ENCODE data around the gene MCM10. TPM values are rescaled to one million over a fixed set of nuclear protein-coding genes. Genes with fewer than 3 reads are reported as not detected.

MCM10 gene
- total and polyA plus RNA-seq, 2 of the 4 experiments (the other 2 are of a cell fraction) = 5.4 to 11.8 TPM

DNA sequence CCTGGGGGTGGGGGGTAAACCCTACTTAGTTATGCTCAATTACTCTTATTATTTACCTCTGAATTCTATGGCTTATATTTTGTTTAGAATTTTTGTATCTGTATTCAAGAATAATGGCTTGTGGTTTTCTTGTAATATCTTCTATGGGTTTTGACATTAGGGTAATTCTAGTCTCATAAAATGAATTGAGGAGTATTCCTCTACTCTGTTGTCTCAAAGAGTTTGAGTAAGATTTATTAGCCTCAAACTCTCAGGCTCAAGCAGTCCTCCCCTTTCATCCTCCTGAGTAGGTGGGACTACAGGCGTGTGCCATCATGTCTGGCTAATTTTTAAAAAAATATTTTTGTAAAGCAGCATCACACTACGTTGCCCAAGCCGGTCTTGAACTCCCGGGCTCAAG is 92.4 kb downstream of the MCM10 start:
- H2AK5ac ChIP-seq (ENCODE audit: low read depth, low read length) = no peak overlapping the region
- H3K9me1 ChIP-seq (ENCODE audit: insufficient read depth, low read length) = no peaks in the 10 kb centered on the region
- dilution Hi-C loops (cut with HindIII; ENCODE audit: low sequenced_read_pairs, unreplicated experiment) = no loop called here
- no peaks in the 10 kb centered on the region for H3K4me1 ChIP-seq (ENCODE audit: control insufficient read depth, insufficient read depth, low read length)
- no TSS peak for BruUV-seq (replicated peaks)
- H3K9me3 ChIP-seq (ENCODE audit: control insufficient read depth, insufficient read depth, low read length) = no peaks in the 10 kb centered on the region
- no peak overlapping the region for H3K56ac ChIP-seq (ENCODE audit: extremely low read depth, insufficient read depth, low read length)
- H2BK20ac ChIP-seq (ENCODE audit: low read depth, low read length) = no peak overlapping the region
- ATAC-seq (ENCODE audit: low read depth) = no peak
- no peak overlapping the region for H4K8ac ChIP-seq (ENCODE audit: low read depth in 2 of 2, low read length in 2 of 2)
- no peak overlapping the region for H3K4ac ChIP-seq (ENCODE audit: low read depth, low read length)
- H3K27me3 ChIP-seq (ENCODE audit: control insufficient read depth, insufficient read depth, low read length) = peaks cover 11% of the 10 kb centered on the region
- DNase-seq = no peak
- H3K9ac ChIP-seq (ENCODE audit: low read depth, low read length) = no peak overlapping the region
- H3K4me3 ChIP-seq (ENCODE audit: insufficient read depth, low read depth, low read length) = no peak overlapping the region
- in situ Hi-C loops (cut with MboI; ENCODE audit: low sequenced_read_pairs) = no loop called here
- no peaks in the 10 kb centered on the region for H3K79me1 ChIP-seq (ENCODE audit: low read depth in 1 of 2, low read length in 2 of 2)
- H3K4me2 ChIP-seq (ENCODE audit: low read depth, low read length) = no peak overlapping the region
- no peak overlapping the region for H3K27ac ChIP-seq (ENCODE audit: insufficient read depth, low read length)
- H2AK9ac ChIP-seq (replicated peaks; ENCODE audit: low read depth, low read length, poor library complexity) = no peak overlapping the region
- H3K36me3 ChIP-seq (ENCODE audit: control insufficient read depth, insufficient read depth, low read length) = no peaks in the 10 kb centered on the region
- no peak overlapping the region for H3K18ac ChIP-seq (ENCODE audit: low read depth, low read length)
- no peaks in the 10 kb centered on the region for H4K20me1 ChIP-seq (ENCODE audit: insufficient read depth, low read length)
- intact Hi-C loops (cut with micrococcal nuclease) = no loop called here
- TF ChIP-seq MXI1 (IDR thresholded peaks at IDR 0.05; ENCODE audit: borderline replicate concordance, low read depth, low read length) = no peak
- TF ChIP-seq SMC3 (IDR thresholded peaks at IDR 0.05; ENCODE audit: low read depth, low read length) = no peak
- WGBS, 2 experiments (ENCODE audit: extremely low coverage in 2 of 2, insufficient read length in 1 of 2) = no CpG with 5 or more reads among the region's 4 CpGs
- H2AFZ ChIP-seq (replicated peaks; ENCODE audit: low read length, poor library complexity) = no peak overlapping the region
- no peak overlapping the region for H2BK15ac ChIP-seq (ENCODE audit: low read depth, low read length)
- H4K91ac ChIP-seq (ENCODE audit: insufficient read depth, low read depth, low read length) = no peak overlapping the region
- POLR2A ChIA-PET (ENCODE audit: unreplicated experiment) = no interaction called here
- H3K14ac ChIP-seq (replicated peaks; ENCODE audit: low read depth, low read length) = no peak overlapping the region
- no peak overlapping the region for H3K23ac ChIP-seq (ENCODE audit: low read depth, low read length)
- H4K5ac ChIP-seq (ENCODE audit: low read depth, low read length) = no peak overlapping the region
- H2BK5ac ChIP-seq (ENCODE audit: low read depth, low read length, poor library complexity, severe bottlenecking) = no peak overlapping the region
- CTCF ChIA-PET = no interaction called here
- no peak overlapping the region for H2BK120ac ChIP-seq (ENCODE audit: low read depth, low read length)

All from IMR-90 (cell line).